IMR-90 (cell line): Measurements from ENCODE around the gene HEPACAM. TPM values are rescaled to one million over a fixed set of nuclear protein-coding genes. Genes with fewer than 3 reads are reported as not detected.

ENCODE experiments used
- ATAC-seq: fragments of 200-7000 bp; cut with Tn5 transposase; 2 replicates; pipeline ENCODE4 v1.9.1; 2020; ENCODE audit warnings: low read depth, mild to moderate bottlenecking, moderate library complexity
- BruUV-seq: library from RNA; stranded (reverse); fragments of 400-500 nt; replicated peaks from 2 replicates; lab custom pipeline; 2021; lab: Mats Ljungman, UMichigan
- CTCF ChIA-PET: fragments of 300-600 bp; formaldehyde crosslinking; extraction: SDS; loops from one replicate; lab custom pipeline; 2021; ENCODE audit warnings: antibody characterized with exemption; lab: Yijun Ruan, JAX
- POLR2A ChIA-PET: fragments of 300-600 bp; sonication (Branson Sonifier 250); formaldehyde crosslinking; loops from one replicate; lab custom pipeline; 2022; ENCODE audit warnings: antibody characterized with exemption; ENCODE audit not compliant: unreplicated experiment; lab: Charles Lee
- DNase-seq: peaks from one replicate; pipeline ENCODE4 v3.0.0; 2013
- H2AFZ ChIP-seq: replicated peaks from 2 replicates; pipeline ENCODE3; 2013; ENCODE audit warnings: low read length, mild to moderate bottlenecking; ENCODE audit not compliant: poor library complexity
- H2AK5ac ChIP-seq: 2 replicates; pipeline ENCODE4 v1.6.1; 2013; ENCODE audit warnings: low read depth, low read length, inconsistent platforms
- H2AK9ac ChIP-seq: replicated peaks from 2 replicates; pipeline ENCODE3; 2013; ENCODE audit warnings: mild to moderate bottlenecking, low read depth, low read length, moderate library complexity; ENCODE audit not compliant: poor library complexity
- H2BK120ac ChIP-seq: 2 replicates; pipeline ENCODE4 v1.6.1; 2013; ENCODE audit warnings: low read depth, low read length, inconsistent platforms
- H2BK15ac ChIP-seq: 3 replicates; pipeline ENCODE4 v1.6.1; 2013; ENCODE audit warnings: low read depth, low read length, inconsistent platforms
- H2BK20ac ChIP-seq: 2 replicates; pipeline ENCODE4 v1.6.1; 2013; ENCODE audit warnings: low read depth, mild to moderate bottlenecking, inconsistent platforms, low read length, moderate library complexity
- H2BK5ac ChIP-seq: 2 replicates; pipeline ENCODE4 v1.6.1; 2013; ENCODE audit warnings: mild to moderate bottlenecking, low read depth, low read length, inconsistent platforms; ENCODE audit not compliant: poor library complexity, severe bottlenecking
- H3K14ac ChIP-seq: replicated peaks from 2 replicates; pipeline ENCODE4 v1.6.1; 2013; ENCODE audit warnings: low read depth, low read length, inconsistent platforms
- H3K18ac ChIP-seq: 2 replicates; pipeline ENCODE4 v1.6.1; 2013; ENCODE audit warnings: low read depth, low read length, control low read depth
- H3K23ac ChIP-seq: 2 replicates; pipeline ENCODE4 v1.6.1; 2013; ENCODE audit warnings: low read depth, low read length, inconsistent platforms
- H3K27ac ChIP-seq: 2 replicates; pipeline ENCODE4 v1.5.1; 2013; ENCODE audit warnings: mild to moderate bottlenecking, control low read depth, low read length; ENCODE audit not compliant: insufficient read depth
- H3K27me3 ChIP-seq: 2 replicates; pipeline ENCODE4 v1.6.1; 2013; ENCODE audit warnings: low read length; ENCODE audit not compliant: control insufficient read depth, insufficient read depth
- H3K36me3 ChIP-seq: 2 replicates; pipeline ENCODE4 v1.6.1; 2013; ENCODE audit warnings: low read length, mixed read lengths; ENCODE audit not compliant: control insufficient read depth, insufficient read depth
- H3K4ac ChIP-seq: 2 replicates; pipeline ENCODE4 v1.6.1; 2013; ENCODE audit warnings: low read depth, low read length, inconsistent platforms
- H3K4me1 ChIP-seq: 2 replicates; pipeline ENCODE4 v1.6.1; 2013; ENCODE audit warnings: low read length, mixed read lengths; ENCODE audit not compliant: control insufficient read depth, insufficient read depth
- H3K4me2 ChIP-seq: 2 replicates; pipeline ENCODE4 v1.6.1; 2013; ENCODE audit warnings: low read depth, mild to moderate bottlenecking, control low read depth, low read length, moderate library complexity
- H3K4me3 ChIP-seq: 2 replicates; pipeline ENCODE4 v1.5.1; 2013; ENCODE audit warnings: low read depth, mild to moderate bottlenecking, control low read depth, low read length, moderate library complexity; ENCODE audit not compliant: insufficient read depth
- H3K56ac ChIP-seq: 2 replicates; pipeline ENCODE4 v1.6.1; 2013; ENCODE audit warnings: low read length, inconsistent platforms; ENCODE audit not compliant: insufficient read depth; ENCODE audit errors: extremely low read depth
- H3K79me1 ChIP-seq, 2 experiments: 2 replicates each; pipeline ENCODE4 v1.6.1; 2013; ENCODE audit warnings: low read length in 2 of 2, inconsistent platforms in 1 of 2, low read depth in 1 of 2
- H3K9ac ChIP-seq: 2 replicates; pipeline ENCODE4 v1.6.1; 2013; ENCODE audit warnings: low read depth, low read length, control low read depth
- H3K9me1 ChIP-seq: 2 replicates; pipeline ENCODE4 v1.6.1; 2013; ENCODE audit warnings: low read length, inconsistent platforms; ENCODE audit not compliant: insufficient read depth
- H3K9me3 ChIP-seq: 2 replicates; pipeline ENCODE4 v1.6.1; 2013; ENCODE audit warnings: low read length; ENCODE audit not compliant: control insufficient read depth, insufficient read depth
- H4K20me1 ChIP-seq: 2 replicates; pipeline ENCODE4 v1.6.1; 2013; ENCODE audit warnings: low read length, inconsistent platforms; ENCODE audit not compliant: insufficient read depth
- H4K5ac ChIP-seq: 2 replicates; pipeline ENCODE4 v1.6.1; 2013; ENCODE audit warnings: mild to moderate bottlenecking, low read depth, low read length, control low read depth
- H4K8ac ChIP-seq, 2 experiments: 2 replicates each; pipeline ENCODE4 v1.6.1; 2013; ENCODE audit warnings: low read depth in 2 of 2, low read length in 2 of 2, control low read depth in 1 of 2, inconsistent platforms in 1 of 2
- H4K91ac ChIP-seq: 2 replicates; pipeline ENCODE4 v1.6.1; 2013; ENCODE audit warnings: low read depth, low read length, inconsistent platforms; ENCODE audit not compliant: insufficient read depth
- BHLHE40 ChIP-seq: fragments of 150-350 bp; IDR thresholded peaks from 2 replicates; pipeline ENCODE4 v1.6.1; 2016; ENCODE audit warnings: mild to moderate bottlenecking, low read depth, low read length
- FOS ChIP-seq: fragments of 150-350 bp; IDR thresholded peaks from 2 replicates; pipeline ENCODE4 v1.6.1; 2016; ENCODE audit warnings: low read depth, low read length
- MAFK ChIP-seq: IDR thresholded peaks from 2 replicates; pipeline ENCODE4 v1.6.1; 2012; ENCODE audit warnings: low read depth, low read length, improper control_type of control experiment
- MAZ ChIP-seq: IDR thresholded peaks from 2 replicates; pipeline ENCODE4 v1.6.1; 2012; ENCODE audit warnings: low read depth, mild to moderate bottlenecking, low read length, improper control_type of control experiment, moderate library complexity, borderline replicate concordance
- NFE2L2 ChIP-seq: fragments of 150-350 bp; IDR thresholded peaks from 2 replicates; pipeline ENCODE4 v1.6.1; 2016; ENCODE audit warnings: low read depth, mild to moderate bottlenecking, low read length
- POLR2A ChIP-seq: IDR thresholded peaks from 2 replicates; pipeline ENCODE4 v1.6.1; 2012; ENCODE audit warnings: mild to moderate bottlenecking, low read depth, low read length
- RAD21 ChIP-seq: IDR thresholded peaks from 2 replicates; pipeline ENCODE4 v1.6.1; 2012; ENCODE audit warnings: low read length, improper control_type of control experiment
- RFX5 ChIP-seq: IDR thresholded peaks from 2 replicates; pipeline ENCODE4 v1.8.0; 2012; ENCODE audit warnings: low read depth, mild to moderate bottlenecking, low read length, moderate library complexity
- WGBS, 2 experiments: methylation state at CpG; one replicate each; pipeline versions ENCODE4 v1.1.5 to v1.1.7; 2013; ENCODE audit warnings: missing lambda C conversion rate in 2 of 2; ENCODE audit not compliant: insufficient read length in 1 of 2; ENCODE audit errors: extremely low coverage in 2 of 2; 5-methylcytosine and 5-hydroxymethylcytosine counted together
- dilution Hi-C: fragments of 300-500 bp; cut with HindIII; formaldehyde crosslinking; loops from one replicate; pipeline ENCODE4 v1.14.3; 2018; ENCODE audit warnings: low sequenced_read_pairs; ENCODE audit not compliant: unreplicated experiment
- in situ Hi-C: fragments of 300-500 bp; cut with MboI; formaldehyde crosslinking; loops from 3 replicates; pipeline ENCODE4 v1.14.3; 2019; ENCODE audit warnings: low sequenced_read_pairs, inconsistent platforms, mixed read lengths
- intact Hi-C: fragments of 100-400 bp; cut with micrococcal nuclease; formaldehyde crosslinking; loops from 2 replicates; pipeline ENCODE4 v1.10.0; 2022
- polyA plus RNA-seq, 3 experiments: library from polyadenylated mRNA; depleted of rRNA; stranded (reverse); fragments of >200 nt; gene quantifications; 2 replicates each; pipeline ENCODE4 v1.2.3, GENCODE V29; 2012; ENCODE audit warnings: low replicate concordance in 1 of 3
- total RNA-seq: library from RNA; depleted of rRNA; stranded (reverse); fragments of >200 nt; gene quantifications from 2 replicates; pipeline ENCODE4 v1.2.3, GENCODE V29; 2012
- TF ChIP-seq, protein P1 (sequence below): fragments of 150-350 bp; IDR thresholded peaks from 2 replicates; pipeline ENCODE4 v1.6.1; 2016; ENCODE audit warnings: low read depth, mild to moderate bottlenecking, low read length, moderate library complexity, borderline replicate concordance
- TF ChIP-seq, protein P2 (sequence below): conservative IDR thresholded peaks from 2 replicates; pipeline ENCODE4 v1.5.1; 2012; ENCODE audit warnings: mild to moderate bottlenecking, low read depth, low read length, improper control_type of control experiment
- TF ChIP-seq, protein P3 (sequence below): fragments of 150-350 bp; IDR thresholded peaks from 2 replicates; pipeline ENCODE4 v1.6.1; 2017; ENCODE audit warnings: mild to moderate bottlenecking, antibody characterized with exemption, low read length, low read depth

HEPACAM gene
- total and polyA plus RNA-seq, 2 of the 4 experiments (the other 2 are of a cell fraction), result 0.09 to 0.18 TPM

DNA sequence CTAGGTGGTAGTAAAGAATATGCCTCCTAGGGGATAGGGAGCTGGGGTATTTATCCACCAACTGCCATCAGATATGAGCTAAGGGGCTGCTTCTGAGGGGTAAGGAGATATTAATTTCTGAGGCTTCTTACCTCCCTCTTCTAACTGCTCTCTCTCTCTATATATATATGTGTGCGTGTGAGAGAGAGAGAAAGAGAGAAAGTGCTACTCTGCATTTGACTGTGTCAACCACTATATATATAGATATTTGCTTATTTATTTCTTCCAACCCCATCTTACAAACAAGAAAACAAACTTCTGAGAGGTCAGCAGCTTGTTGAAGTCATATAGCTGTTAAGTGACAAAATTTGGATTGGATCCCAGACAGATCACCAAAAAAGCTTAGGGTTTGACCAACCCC lies 5.9 kb upstream of the HEPACAM start:
- H2BK15ac ChIP-seq, result no peak overlapping the region
- DNase-seq (no peak), ATAC-seq (no peak)
- H3K79me1 ChIP-seq, result no peaks in the 10 kb centered on the region
- CTCF ChIA-PET, result no interaction called here
- H3K14ac ChIP-seq, result no peak overlapping the region
- no peak overlapping the region for H3K9ac ChIP-seq
- H2BK20ac ChIP-seq, result no peak overlapping the region
- H3K27me3 ChIP-seq, result no peaks in the 10 kb centered on the region
- POLR2A ChIA-PET, result no interaction called here
- no peak overlapping the region for H3K23ac ChIP-seq
- no peaks in the 10 kb centered on the region for H3K9me3 ChIP-seq
- H3K36me3 ChIP-seq, result no peaks in the 10 kb centered on the region
- TF ChIP-seq FOS, result no peak
- TF ChIP-seq RAD21, result no peak
- TF ChIP-seq, protein P1, sequence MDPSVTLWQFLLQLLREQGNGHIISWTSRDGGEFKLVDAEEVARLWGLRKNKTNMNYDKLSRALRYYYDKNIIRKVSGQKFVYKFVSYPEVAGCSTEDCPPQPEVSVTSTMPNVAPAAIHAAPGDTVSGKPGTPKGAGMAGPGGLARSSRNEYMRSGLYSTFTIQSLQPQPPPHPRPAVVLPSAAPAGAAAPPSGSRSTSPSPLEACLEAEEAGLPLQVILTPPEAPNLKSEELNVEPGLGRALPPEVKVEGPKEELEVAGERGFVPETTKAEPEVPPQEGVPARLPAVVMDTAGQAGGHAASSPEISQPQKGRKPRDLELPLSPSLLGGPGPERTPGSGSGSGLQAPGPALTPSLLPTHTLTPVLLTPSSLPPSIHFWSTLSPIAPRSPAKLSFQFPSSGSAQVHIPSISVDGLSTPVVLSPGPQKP, result no peak
- TF ChIP-seq, protein P2, sequence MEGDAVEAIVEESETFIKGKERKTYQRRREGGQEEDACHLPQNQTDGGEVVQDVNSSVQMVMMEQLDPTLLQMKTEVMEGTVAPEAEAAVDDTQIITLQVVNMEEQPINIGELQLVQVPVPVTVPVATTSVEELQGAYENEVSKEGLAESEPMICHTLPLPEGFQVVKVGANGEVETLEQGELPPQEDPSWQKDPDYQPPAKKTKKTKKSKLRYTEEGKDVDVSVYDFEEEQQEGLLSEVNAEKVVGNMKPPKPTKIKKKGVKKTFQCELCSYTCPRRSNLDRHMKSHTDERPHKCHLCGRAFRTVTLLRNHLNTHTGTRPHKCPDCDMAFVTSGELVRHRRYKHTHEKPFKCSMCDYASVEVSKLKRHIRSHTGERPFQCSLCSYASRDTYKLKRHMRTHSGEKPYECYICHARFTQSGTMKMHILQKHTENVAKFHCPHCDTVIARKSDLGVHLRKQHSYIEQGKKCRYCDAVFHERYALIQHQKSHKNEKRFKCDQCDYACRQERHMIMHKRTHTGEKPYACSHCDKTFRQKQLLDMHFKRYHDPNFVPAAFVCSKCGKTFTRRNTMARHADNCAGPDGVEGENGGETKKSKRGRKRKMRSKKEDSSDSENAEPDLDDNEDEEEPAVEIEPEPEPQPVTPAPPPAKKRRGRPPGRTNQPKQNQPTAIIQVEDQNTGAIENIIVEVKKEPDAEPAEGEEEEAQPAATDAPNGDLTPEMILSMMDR, result no peak
- TF ChIP-seq BHLHE40, result no peak
- TF ChIP-seq POLR2A, result no peak
- TF ChIP-seq, protein P3, sequence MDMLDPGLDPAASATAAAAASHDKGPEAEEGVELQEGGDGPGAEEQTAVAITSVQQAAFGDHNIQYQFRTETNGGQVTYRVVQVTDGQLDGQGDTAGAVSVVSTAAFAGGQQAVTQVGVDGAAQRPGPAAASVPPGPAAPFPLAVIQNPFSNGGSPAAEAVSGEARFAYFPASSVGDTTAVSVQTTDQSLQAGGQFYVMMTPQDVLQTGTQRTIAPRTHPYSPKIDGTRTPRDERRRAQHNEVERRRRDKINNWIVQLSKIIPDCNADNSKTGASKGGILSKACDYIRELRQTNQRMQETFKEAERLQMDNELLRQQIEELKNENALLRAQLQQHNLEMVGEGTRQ, result no peak
- TF ChIP-seq MAFK, result no peak
- TF ChIP-seq RFX5, result no peak
- no peak for TF ChIP-seq NFE2L2
- no peak for TF ChIP-seq MAZ
- H4K5ac ChIP-seq, result no peak overlapping the region
- dilution Hi-C loops, result no loop called here
- H2AK5ac ChIP-seq, result no peak overlapping the region
- no peak overlapping the region for H4K91ac ChIP-seq
- H2BK5ac ChIP-seq, result no peak overlapping the region
- intact Hi-C loops, result no loop called here
- in situ Hi-C loops, result no loop called here
- no peak overlapping the region for H2BK120ac ChIP-seq
- WGBS, 2 experiments, result no CpG with 5 or more reads among the region's 1 CpG
- no peak overlapping the region for H3K4ac ChIP-seq
- H3K56ac ChIP-seq, result no peak overlapping the region
- BruUV-seq, result no TSS peak
- no peak overlapping the region for H3K4me3 ChIP-seq
- no peak overlapping the region for H4K8ac ChIP-seq
- H3K27ac ChIP-seq, result no peak overlapping the region
- no peak overlapping the region for H2AFZ ChIP-seq
- H3K4me2 ChIP-seq, result no peak overlapping the region
- H4K20me1 ChIP-seq, result no peaks in the 10 kb centered on the region
- H3K18ac ChIP-seq, result no peak overlapping the region
- H3K9me1 ChIP-seq, result no peaks in the 10 kb centered on the region
- H3K4me1 ChIP-seq, result peaks cover 2% of the 10 kb centered on the region; the same call in 1 of the 2 replicates
- no peak overlapping the region for H2AK9ac ChIP-seq
